ENCODE measurements around the gene KLHL29.

DNA sequence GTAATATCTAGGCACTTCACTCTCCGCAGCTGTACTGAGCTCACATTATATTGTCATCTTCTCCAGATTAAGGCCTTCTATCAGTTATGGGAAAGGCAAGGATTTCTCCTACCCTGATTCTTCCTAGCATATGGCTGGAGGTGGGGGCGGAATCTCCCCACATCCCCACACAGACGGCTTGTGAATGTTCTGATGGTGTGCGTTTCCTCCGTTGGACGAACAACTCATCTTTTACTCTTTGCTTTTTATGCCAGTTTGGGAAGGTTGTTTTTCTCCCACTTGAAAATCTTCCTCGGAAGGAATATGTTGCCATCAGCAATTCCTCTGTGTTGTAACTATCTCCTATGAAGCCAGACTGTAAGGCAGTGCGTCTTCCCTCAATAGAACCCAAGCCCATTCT, 24.3 kb downstream of the KLHL29 start:
- TF ChIP-seq, protein P1, sequence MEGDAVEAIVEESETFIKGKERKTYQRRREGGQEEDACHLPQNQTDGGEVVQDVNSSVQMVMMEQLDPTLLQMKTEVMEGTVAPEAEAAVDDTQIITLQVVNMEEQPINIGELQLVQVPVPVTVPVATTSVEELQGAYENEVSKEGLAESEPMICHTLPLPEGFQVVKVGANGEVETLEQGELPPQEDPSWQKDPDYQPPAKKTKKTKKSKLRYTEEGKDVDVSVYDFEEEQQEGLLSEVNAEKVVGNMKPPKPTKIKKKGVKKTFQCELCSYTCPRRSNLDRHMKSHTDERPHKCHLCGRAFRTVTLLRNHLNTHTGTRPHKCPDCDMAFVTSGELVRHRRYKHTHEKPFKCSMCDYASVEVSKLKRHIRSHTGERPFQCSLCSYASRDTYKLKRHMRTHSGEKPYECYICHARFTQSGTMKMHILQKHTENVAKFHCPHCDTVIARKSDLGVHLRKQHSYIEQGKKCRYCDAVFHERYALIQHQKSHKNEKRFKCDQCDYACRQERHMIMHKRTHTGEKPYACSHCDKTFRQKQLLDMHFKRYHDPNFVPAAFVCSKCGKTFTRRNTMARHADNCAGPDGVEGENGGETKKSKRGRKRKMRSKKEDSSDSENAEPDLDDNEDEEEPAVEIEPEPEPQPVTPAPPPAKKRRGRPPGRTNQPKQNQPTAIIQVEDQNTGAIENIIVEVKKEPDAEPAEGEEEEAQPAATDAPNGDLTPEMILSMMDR (IDR thresholded peaks at IDR 0.05; ENCODE audit: insufficient read depth, low read depth, low read length) = no peak
- TF ChIP-seq EZH2 (IDR thresholded peaks at IDR 0.05; ENCODE audit: insufficient read depth, low read length) = no peak
